PC-9 (cell line): ENCODE measurements around the gene PIK3C3.

Source experiments
- CTCF ChIP-seq: fragments of 200-600 bp; sonication (generic); conservative IDR thresholded peaks from 2 replicates; pipeline ENCODE4 v1.6.1; 2017; ENCODE audit warnings: mixed run types, antibody characterized with exemption, mild to moderate bottlenecking, moderate library complexity
- EZH2 ChIP-seq: fragments of 200-600 bp; sonication (generic); IDR thresholded peaks from 2 replicates; pipeline ENCODE4 v1.8.0; 2017; ENCODE audit warnings: antibody characterized with exemption, low read depth

GRCh38 chr18:41974796-41975201 is 19.8 kb downstream of the PIK3C3 start:
- no peak for TF ChIP-seq EZH2
- TF ChIP-seq CTCF: no peak
